Stimulated activated naive B cell treated with anti-CD40 and anti-IgM and Interleukin-4, amounts not matched to agents 10 μg/mL and 1 μg/mL and 100 μg/mL, for 72 hours (primary cell): ENCODE results near the gene CISTR.

Source experiments
- ATAC-seq, 2 donors: fragments of 150-1000 bp; cut with Tn5 transposase; replicated peaks; 2 replicates each; pipeline ENCODE4 v1.10.0; 2021; ENCODE audit warnings: moderate library complexity in 1 of 2
- DNase-seq: peaks from one replicate; pipeline ENCODE4 v3.0.0; 2021
- H3K27ac Mint-ChIP-seq: one replicate; pipeline ENCODE4 v1.8.0; 2022; ENCODE audit warnings: mild to moderate bottlenecking, mixed read lengths
- H3K27me3 Mint-ChIP-seq, 2 donors: one replicate each; pipeline ENCODE4 v1.8.0; 2022; ENCODE audit warnings: mixed read lengths in 2 of 2
- H3K36me3 Mint-ChIP-seq, 2 donors: one replicate each; pipeline ENCODE4 v1.8.0; 2022; ENCODE audit warnings: mixed read lengths in 2 of 2, mild to moderate bottlenecking in 1 of 2
- H3K4me1 Mint-ChIP-seq, 2 donors: one replicate each; pipeline ENCODE4 v1.8.0; 2022; ENCODE audit warnings: mixed read lengths in 2 of 2, mild to moderate bottlenecking in 1 of 2
- H3K4me3 Mint-ChIP-seq, 2 donors: one replicate each; pipeline ENCODE4 v1.8.0; 2022; ENCODE audit warnings: mild to moderate bottlenecking in 2 of 2, mixed read lengths in 2 of 2, moderate library complexity in 1 of 2
- H3K9me3 Mint-ChIP-seq, 2 donors: one replicate each; pipeline ENCODE4 v1.8.0; 2022; ENCODE audit warnings: mixed read lengths in 2 of 2, mild to moderate bottlenecking in 1 of 2

Gene CISTR

DNA sequence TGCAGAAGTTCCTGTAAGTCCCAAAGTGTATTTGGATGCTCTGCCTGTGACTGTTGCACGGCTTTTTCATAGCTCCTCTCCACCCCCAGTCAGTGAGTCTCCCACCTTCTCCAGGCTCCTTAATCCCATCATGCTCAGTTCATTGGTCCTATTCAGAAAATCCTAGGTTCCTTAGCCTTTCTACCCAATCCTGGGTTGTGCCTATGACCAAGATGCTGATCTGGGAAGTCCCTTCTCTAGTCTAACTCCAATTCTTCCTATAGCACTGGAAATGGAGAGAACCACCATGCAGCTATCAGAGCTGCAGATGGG, 7.7 kb downstream of the CISTR start:
- no peak overlapping the region for H3K4me3 Mint-ChIP-seq
- H3K36me3 Mint-ChIP-seq: no peaks in the 10 kb centered on the region
- H3K27me3 Mint-ChIP-seq: peaks cover 47 to 50% of the 10 kb centered on the region in 2 donors
- no peak for ATAC-seq
- H3K9me3 Mint-ChIP-seq: no peaks in the 10 kb centered on the region
- DNase-seq: no peak
- no peak overlapping the region for H3K27ac Mint-ChIP-seq
- H3K4me1 Mint-ChIP-seq: peaks cover 17 to 24% of the 10 kb centered on the region in 2 donors

DNA sequence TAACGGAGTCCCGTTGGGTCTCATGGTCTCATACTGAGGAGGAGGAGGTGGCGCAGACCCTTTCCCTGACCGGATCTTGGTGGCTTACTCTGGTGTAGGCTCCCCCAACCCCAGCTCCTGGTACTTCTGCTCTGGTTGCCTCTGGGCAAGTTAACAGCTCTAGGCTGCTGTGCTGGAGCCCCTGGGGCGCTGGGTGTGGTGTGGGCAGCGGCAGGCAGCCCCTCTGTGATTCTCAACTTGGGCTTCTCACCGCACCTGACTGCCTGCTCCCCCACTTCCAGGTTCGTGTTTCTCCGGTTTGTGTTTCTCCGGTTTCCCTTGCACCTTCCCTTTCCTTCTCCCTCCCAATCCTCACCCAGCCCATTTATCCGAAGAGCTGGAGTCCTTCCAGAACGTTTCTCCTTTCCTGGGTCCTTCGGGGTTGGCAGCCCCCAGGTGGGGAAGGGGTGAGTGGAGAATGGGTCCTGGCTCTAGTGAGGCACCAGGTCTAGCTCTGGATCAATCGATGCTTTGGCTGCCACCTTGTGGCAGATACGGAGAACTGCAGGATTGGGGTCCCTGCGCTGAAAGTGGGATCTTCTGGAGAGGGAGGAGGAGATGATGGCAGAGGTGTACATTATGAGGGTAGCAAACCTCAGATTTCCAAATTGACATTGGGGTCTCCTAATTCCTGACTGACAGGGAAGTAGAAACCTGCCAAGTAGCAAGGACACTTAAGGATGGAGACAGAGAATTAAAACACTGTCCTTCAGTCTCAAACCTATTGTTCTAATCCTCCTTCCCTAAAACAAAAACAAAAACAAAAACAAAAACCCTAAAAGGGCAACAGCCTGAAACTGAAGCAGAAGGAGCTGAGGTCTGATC, 8.3 kb downstream of the CISTR start:
- Mint-ChIP-seq H3K27ac (no peak overlapping the region), H3K4me1 (peaks cover 22 to 30% of the 10 kb centered on the region in 2 donors), H3K9me3 (no peaks in the 10 kb centered on the region), H3K27me3 (peaks cover 53 to 56% of the 10 kb centered on the region in 2 donors), H3K36me3 (no peaks in the 10 kb centered on the region), H3K4me3 (peak overlapping the region; percentile 63 to 75)
- peak; percentile 51 for DNase-seq
- peak; percentile 70 for ATAC-seq

DNA sequence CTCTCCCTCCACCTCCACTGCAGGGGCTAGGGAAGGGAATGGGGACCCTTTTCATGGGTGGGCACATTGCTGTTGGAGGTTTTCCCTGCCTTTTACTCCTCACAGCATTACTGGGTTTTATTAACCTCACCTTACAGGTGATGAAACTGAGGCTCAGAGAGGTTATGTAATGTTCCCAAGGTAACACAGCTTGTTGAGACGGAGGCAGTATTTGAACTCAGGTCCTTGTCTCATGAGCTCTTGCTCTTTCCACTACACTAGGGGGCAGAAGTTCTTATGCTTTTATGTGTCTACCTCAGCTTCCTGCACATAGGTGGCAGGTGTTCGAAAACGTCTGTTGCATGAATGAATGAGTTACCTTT, 11.7 kb downstream of the CISTR start:
- no peak for DNase-seq

DNA sequence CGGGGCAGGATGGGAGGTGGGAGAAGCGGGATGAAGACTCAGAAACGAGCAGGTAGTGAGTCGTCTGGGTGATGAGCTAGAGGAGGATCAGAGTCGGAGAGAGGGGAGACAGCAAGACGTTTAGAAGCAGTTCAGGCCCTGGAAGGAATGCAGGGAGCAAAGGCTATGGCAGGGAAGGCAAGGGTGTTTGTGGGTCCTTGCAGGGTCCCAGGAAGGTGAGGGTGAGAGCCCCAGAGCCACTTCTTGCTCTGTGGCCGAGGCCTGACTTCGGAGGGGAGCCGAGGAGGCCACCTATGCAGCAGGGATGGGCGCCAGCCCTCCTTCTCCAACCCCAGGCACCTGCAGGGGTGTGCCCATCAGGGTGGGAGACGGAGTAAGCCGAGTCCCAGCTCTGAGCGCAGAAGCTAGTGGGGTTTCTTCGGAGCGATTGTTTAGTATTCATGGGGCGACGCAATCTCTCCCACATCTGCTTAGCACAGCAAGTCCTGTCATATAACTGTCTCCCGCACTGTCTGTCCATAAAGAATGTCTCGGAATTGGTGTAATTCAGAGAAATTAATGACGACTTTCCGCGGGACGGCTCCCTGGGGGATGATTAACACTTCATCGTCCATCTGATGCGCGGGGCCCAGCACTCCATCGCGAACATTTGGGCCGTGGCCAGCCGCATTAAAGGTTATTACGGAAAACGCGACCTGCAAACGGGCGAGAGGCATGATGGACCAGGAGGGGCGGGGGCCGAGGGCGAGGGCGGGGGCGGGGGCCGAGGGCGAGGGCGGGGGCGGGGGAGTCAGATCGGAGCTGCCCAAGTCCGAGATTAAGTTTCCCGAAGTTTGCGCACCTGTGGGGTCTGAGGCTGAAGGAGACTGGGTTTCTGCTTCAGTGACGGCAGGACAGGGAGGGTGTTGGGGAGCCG, 12.3 kb downstream of the CISTR start:
- peaks cover 21 to 28% of the 10 kb centered on the region in 2 donors for H3K4me1 Mint-ChIP-seq
- H3K9me3 Mint-ChIP-seq: no peaks in the 10 kb centered on the region
- peak overlapping the region; percentile 52 to 66 for H3K4me3 Mint-ChIP-seq
- peaks cover 71 to 76% of the 10 kb centered on the region in 2 donors for H3K27me3 Mint-ChIP-seq
- H3K27ac Mint-ChIP-seq: no peak overlapping the region
- ATAC-seq (peak; percentile 21 to 26), DNase-seq (no peak)
- no peaks in the 10 kb centered on the region for H3K36me3 Mint-ChIP-seq

More for the DNA sequence above, 11.7 kb downstream of the CISTR start:
- no peak for ATAC-seq
- Mint-ChIP-seq H3K9me3 (no peaks in the 10 kb centered on the region), H3K27ac (no peak overlapping the region), H3K27me3 (peaks cover 72 to 76% of the 10 kb centered on the region in 2 donors), H3K36me3 (no peaks in the 10 kb centered on the region), H3K4me1 (peaks cover 21 to 28% of the 10 kb centered on the region in 2 donors), H3K4me3 (no peak overlapping the region)

DNA sequence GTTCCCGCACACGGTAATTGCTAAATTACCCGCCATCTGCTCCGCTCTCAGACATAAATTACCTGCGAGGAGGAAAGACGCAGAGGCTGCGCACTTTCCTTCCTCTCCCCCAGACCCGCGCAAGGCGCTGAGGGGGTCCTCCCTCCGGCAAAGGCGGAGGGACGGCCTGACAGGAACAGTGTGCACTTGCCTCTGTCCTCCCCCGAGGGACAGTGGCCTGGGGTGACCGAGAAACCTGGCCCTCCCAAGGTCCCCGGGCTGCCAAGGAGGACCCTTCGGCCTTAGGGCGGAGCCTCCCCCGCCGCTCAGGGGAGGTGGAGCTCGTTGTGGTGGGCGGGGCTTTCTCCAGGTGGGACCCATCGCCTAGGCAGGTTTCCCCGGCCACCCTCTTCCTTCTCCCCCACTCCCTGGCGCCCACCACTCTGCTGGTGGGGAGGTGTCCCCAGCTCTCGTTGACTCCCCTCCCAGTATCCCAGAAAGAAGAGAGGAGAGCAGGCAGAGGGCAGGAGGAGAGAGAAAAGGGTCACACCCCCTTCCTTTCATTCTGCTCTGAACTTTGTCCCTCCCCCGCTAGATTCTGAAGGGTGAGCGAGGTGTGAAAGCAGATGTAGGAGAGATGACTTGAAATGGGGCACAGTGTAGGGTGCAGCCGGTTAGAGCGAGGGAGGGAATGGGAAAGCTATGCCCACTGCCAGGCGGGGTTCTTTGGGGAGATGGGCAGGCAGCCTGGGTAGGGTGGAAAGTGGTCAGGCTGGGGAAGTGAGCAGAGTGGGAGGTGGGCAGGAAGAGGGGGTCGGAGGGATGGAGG, 13.2 kb downstream of the CISTR start:
- ATAC-seq (peak; percentile 41 to 55), DNase-seq (no peak)
- H3K9me3 Mint-ChIP-seq: no peaks in the 10 kb centered on the region
- H3K4me3 Mint-ChIP-seq: peak overlapping the region; percentile 52 to 66
- peaks cover 68 to 73% of the 10 kb centered on the region in 2 donors for H3K27me3 Mint-ChIP-seq
- no peaks in the 10 kb centered on the region for H3K36me3 Mint-ChIP-seq
- peak overlapping the region; percentile 89 for H3K27ac Mint-ChIP-seq
- peaks cover 20 to 25% of the 10 kb centered on the region in 2 donors for H3K4me1 Mint-ChIP-seq

DNA sequence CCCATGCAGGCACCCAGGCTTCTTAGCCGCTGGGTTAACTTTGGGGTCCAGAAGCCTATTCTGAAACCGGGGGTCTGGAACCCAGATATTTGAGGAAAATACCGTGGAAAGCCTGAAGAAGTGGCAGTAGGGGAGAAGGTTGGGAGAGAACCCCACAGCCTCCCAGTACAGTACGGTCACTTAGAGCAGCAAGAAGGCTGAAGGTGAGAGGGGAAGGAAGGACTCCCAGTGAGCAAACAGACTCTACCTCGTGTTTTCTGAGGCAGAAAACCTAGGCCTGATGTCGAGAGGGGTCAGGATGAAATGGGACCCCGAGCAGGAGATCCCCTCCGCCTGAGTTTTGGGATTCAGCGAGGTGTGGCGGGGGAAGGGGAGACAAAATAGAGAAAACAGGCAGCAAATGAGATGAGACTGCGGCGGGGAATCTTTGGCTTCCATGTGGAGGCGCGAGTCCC, 13.8 kb downstream of the CISTR start:
- Mint-ChIP-seq H3K9me3 (no peaks in the 10 kb centered on the region), H3K4me3 (peak overlapping the region; percentile 52 to 66), H3K27me3 (peaks cover 65 to 70% of the 10 kb centered on the region in 2 donors), H3K36me3 (no peaks in the 10 kb centered on the region), H3K27ac (no peak overlapping the region), H3K4me1 (peaks cover 15 to 19% of the 10 kb centered on the region in 2 donors)
- no peak for ATAC-seq
- no peak for DNase-seq

DNA sequence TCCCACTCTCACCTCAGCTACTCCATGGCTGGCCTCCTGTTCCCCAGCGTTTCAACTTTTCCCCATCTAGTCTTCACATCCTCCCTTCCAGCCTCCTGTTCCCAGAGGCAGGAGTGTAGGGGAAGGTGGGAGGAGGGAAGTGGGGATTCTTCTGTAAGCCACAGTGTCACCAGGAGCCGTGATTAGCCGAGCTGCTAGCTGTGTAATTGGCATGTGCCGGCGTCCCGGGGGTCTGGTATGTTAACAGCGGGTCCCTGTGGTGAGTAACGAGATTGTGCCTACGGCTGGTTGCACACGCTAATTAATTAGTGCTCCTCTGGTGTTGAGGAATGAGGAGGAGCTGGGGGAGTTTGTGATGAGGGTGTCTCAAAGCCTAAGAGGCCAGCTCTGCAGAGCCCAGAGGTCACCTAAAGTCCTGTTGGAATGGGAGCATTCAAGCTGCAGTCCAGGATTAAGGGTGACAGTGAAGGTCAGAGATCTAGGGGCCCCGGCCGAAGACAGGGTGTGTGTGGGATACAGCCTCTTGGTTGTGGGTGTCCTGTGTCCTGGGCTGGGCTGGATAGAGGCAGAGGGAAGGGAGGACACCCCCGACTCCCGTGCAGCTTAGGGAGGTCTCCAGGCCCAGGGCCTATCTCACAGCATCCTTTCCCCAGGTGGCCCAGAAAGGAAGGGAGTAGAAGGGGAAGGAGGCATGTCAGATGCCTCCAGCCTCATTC, 14.5 kb downstream of the CISTR start:
- no peaks in the 10 kb centered on the region for H3K36me3 Mint-ChIP-seq
- H3K27me3 Mint-ChIP-seq: peaks cover 60 to 67% of the 10 kb centered on the region in 2 donors
- DNase-seq: no peak
- no peak overlapping the region for H3K27ac Mint-ChIP-seq
- no peak for ATAC-seq
- no peak overlapping the region for H3K4me3 Mint-ChIP-seq
- H3K4me1 Mint-ChIP-seq: peaks cover 15 to 19% of the 10 kb centered on the region in 2 donors
- H3K9me3 Mint-ChIP-seq: no peaks in the 10 kb centered on the region

DNA sequence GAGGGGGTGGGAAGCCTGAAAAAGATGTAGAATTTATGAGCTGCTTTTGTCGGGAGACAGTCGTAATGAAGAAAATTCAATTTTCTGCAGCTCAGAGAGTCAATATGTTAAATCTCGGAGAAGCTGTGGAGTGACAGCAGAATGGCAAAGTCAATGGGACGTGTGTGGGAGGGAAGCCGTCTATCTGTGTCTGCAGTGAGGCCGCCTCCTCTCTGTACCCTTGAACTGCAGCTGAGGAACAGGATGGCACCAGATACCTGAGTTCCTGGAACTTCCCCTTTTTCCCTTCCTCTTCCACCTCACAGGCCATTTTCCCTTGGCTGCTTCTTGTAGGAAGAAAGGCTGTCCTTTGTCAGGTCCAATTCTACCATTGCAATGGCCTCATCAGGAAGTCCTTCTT, 15.2 kb downstream of the CISTR start:
- Mint-ChIP-seq H3K9me3 (no peaks in the 10 kb centered on the region), H3K27ac (no peak overlapping the region), H3K27me3 (peaks cover 58 to 64% of the 10 kb centered on the region in 2 donors), H3K4me3 (no peak overlapping the region), H3K36me3 (no peaks in the 10 kb centered on the region), H3K4me1 (peaks cover 15 to 19% of the 10 kb centered on the region in 2 donors)
- no peak for DNase-seq
- no peak for ATAC-seq

DNA sequence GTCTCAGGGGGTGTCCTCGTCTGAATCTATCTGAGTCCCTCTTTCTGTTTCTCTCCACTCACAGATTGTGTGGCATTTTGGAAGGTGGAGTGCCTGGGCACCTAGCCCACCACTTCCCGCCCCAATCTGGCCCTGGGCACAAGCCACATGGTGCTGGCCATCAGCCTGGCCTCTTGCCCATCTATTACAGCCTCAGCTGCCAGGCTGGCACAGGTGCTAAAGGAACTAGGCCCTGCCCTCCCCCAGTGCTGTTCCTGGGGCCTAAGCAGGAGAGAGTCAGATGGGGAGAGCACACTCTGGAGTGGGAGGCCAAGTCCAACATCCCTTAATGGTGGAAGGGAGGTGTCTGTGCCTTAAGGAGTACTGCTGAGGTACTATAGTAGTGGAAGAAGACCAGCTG, 16.2 kb downstream of the CISTR start:
- Mint-ChIP-seq H3K4me1 (peaks cover 15 to 19% of the 10 kb centered on the region in 2 donors), H3K36me3 (no peaks in the 10 kb centered on the region), H3K4me3 (no peak overlapping the region), H3K27ac (no peak overlapping the region), H3K9me3 (no peaks in the 10 kb centered on the region), H3K27me3 (peaks cover 58 to 64% of the 10 kb centered on the region in 2 donors)
- ATAC-seq (no peak), DNase-seq (no peak)

DNA sequence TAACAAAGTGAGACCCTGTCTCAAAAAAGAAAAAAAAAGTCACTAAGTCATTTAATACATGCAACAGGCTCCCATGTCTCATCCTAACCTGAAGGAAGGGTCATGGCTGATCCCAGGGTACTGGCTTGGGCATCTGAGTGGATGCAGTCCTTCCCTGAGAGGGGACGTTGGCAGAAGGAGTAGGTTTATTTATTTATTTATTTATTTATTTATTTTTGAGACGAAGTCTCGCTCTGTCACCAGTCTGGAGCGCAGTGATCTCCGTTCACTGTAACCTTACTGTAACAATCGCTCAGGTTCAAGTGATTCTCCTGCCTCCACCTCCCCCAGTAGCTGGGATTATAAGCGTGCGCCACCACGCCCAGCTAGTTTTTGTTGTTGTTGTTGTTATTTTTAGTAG, 17.4 kb downstream of the CISTR start:
- no peak for ATAC-seq
- Mint-ChIP-seq H3K27me3 (peaks cover 55 to 61% of the 10 kb centered on the region in 2 donors), H3K4me1 (peaks cover 13 to 14% of the 10 kb centered on the region in 2 donors), H3K36me3 (no peaks in the 10 kb centered on the region), H3K9me3 (no peaks in the 10 kb centered on the region), H3K27ac (no peak overlapping the region), H3K4me3 (no peak overlapping the region)
- DNase-seq: no peak

DNA sequence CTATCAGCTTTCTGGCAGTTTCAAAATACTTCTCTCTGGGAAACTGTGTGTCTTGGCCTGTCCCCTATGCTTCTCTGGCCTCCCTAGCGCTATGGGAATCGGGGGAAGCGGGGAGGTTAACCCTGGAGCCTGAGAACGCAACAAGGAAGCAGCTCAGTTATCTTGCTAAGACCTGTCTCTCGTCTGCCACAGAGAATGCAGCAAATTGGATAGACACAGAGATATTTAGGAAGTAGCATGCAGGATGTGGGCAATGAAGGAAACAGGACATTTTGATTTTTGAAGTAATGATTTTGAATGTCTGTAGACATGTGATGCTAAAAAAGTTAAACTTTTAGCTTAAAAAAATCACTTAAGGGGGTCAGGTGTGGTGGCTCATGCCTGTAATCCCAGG, 18.0 kb downstream of the CISTR start:
- no peak overlapping the region for H3K27ac Mint-ChIP-seq
- peaks cover 49 to 55% of the 10 kb centered on the region in 2 donors for H3K27me3 Mint-ChIP-seq
- H3K9me3 Mint-ChIP-seq: no peaks in the 10 kb centered on the region
- H3K36me3 Mint-ChIP-seq: no peaks in the 10 kb centered on the region
- H3K4me3 Mint-ChIP-seq: no peak overlapping the region
- DNase-seq: no peak
- H3K4me1 Mint-ChIP-seq: peaks cover 7 to 8% of the 10 kb centered on the region in 2 donors
- no peak for ATAC-seq

DNA sequence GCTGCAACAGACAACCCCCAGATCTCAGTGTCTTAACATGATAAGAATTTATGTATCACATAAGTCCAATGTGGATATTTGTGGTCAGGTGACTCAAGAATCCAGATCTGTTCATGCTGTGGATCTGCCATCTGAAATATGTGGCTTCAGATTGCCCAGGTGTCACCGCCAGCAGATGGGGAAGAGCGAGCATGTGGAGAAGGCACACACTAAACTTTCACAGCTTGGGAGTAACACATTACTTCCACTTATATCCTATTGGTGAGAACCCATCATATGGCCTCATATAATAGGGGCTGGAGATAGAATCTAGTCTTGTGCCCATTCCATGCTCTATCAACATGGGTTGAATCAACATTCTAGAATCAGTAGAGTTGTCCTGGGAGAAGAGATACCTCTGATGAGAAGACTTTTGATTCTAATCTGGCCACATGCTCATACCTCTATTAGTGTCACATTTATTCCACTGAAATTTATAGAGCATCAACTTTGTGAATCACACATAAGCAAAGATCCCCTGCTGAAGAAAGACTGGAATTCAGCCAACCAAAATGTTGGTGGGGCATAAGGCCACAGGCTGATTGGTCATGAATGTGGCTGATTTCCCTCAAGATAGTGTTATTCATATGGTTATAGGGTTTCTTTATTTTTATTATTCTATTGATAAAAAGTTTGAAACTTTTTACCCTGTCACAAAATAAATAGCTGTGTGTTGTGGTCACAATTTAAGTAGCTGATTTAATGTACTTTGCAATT, 18.6 kb downstream of the CISTR start:
- DNase-seq (no peak), ATAC-seq (no peak)
- H3K27me3 Mint-ChIP-seq: peaks cover 46 to 49% of the 10 kb centered on the region in 2 donors
- H3K36me3 Mint-ChIP-seq: no peaks in the 10 kb centered on the region
- H3K4me3 Mint-ChIP-seq: no peak overlapping the region
- H3K9me3 Mint-ChIP-seq: no peaks in the 10 kb centered on the region
- peaks cover 3% of the 10 kb centered on the region in 2 donors for H3K4me1 Mint-ChIP-seq
- H3K27ac Mint-ChIP-seq: no peak overlapping the region

DNA sequence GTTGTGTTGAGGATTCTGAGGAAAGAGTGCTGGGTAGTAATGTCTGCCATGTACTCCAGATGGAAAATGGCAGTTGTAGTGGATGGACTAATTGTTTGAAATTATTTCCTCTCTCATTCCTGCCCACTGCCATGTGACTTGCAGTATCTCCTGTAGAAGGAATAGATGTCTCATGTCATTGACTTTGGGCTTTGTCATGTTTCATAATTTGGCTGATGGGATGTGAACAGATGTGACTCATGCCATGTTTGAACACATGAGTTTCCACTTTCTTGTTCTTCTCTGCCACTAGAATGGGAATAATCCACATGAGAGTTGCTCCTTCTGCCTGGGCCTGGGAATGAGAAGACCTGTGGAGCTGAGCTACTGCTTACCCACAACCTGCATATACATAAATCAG, 22.1 kb downstream of the CISTR start:
- ATAC-seq (no peak), DNase-seq (no peak)
- peaks cover 10 to 13% of the 10 kb centered on the region in 2 donors for H3K27me3 Mint-ChIP-seq
- H3K36me3 Mint-ChIP-seq: peaks cover 0 to 3% of the 10 kb centered on the region in 2 donors
- H3K4me1 Mint-ChIP-seq: peaks cover 15 to 28% of the 10 kb centered on the region in 2 donors
- no peak overlapping the region for H3K27ac Mint-ChIP-seq
- H3K4me3 Mint-ChIP-seq: no peak overlapping the region
- no peaks in the 10 kb centered on the region for H3K9me3 Mint-ChIP-seq
